DMS153 treated with DMSO at 0.1 percent for 48 hours (cell line): Measurements from ENCODE around the gene ERI3.

Experiments
- DNase-seq: peaks from one replicate; lab custom pipeline; 2025; ENCODE audit not compliant: unreplicated experiment; lab: John Stamatoyannopoulos, UW

ERI3 gene

DNA sequence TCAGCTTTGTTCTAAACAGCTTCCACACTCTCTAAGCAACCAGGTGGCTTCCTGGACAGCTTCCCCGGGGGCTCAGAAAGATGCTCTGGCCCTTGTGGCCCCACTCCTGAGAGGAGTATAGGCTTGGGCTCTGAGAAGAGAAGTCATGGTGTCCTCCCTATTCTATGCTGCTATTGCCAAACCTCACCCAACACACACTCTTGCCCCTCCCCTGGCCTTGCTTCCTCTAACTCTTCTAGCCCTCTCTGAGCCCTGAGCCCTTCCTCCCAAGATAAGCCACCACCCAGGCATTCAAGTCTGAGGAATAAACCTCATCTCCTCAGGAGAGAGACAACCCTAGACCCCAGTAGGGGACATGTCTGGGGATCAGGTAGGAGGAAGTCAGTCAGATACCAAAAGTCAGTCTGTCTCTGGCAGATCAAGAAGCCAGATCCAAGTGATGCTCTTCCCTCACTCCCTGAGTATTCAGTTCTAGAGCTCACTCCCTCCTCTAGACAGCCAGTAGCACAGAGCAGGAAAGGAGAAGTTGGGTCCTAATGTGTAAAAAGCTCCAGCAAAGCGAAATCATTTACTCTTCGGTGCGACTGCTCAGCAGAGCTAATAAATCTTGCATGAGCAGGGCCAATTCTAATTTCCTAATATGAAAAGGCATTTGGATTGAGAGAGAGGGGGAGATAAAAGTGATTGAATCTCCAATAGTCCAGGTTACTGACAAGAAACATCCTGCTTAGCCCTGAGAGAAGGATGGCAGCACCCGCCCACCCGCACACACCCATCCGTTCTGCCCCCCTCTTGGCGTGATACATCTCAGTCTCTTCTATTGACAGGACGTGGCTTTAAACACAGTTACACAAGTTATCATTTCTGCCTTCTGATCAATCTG lies 91.2 kb downstream of the ERI3 start:
- DNase-seq = no peak

- no peak for DNase-seq
Observed at GRCh38 chr1:44262816-44263567, 92.1 kb downstream of the ERI3 start.

DNA sequence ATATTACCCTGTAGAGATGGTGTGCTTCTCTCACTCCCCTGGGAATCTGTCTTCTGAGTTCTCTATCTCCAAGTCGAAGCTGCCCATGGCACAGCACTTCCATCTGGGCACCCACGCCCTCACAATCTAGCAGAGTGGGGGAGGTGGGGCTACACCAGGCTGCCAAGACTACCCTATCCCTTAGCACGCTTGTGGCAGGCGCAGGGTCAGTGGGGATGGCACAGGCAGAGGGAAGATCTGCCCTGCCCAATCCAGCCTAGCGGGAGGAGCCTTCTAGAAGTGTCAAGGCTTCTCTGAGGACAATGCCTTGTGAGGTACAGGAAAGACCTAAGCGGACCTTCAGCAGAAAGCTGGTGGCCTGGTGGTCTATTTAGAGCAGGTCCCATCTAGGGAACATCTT lies 92.6 kb downstream of the ERI3 start:
- no peak for DNase-seq

GRCh38 chr1:44261962-44262361 lies 93.1 kb downstream of the ERI3 start:
- no peak for DNase-seq

DNA sequence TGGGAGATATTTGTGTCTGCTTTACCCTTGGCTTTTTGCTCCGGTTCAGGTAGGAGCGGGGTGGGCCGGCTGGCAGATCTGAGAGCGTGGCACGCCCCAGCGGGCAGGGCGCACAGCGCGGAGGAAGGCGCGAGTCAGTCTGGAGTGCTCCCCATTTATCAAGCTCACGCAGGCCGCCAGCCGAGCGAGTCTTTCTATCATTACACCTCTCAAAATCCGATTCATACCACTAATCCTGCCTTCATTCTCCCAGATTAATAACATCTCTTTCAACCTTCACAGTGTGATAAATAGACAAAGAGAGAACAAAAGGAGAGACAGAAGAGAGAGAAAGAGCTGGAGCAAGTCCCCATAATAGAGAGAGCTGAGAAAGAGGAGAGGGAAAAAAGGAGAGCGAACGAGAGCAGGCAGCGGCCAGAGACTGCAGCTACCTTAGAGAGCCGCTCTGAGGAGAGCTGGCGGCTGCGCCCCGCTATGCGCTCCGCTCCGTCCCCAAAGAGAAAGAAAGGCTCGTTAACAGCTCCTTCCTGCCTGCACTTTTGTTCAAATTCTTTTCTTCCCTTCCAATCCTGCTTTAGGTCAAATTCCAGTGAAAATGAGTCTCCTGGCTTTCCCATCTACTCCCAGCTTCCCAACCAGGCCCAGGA lies 93.8 kb downstream of the ERI3 start:
- DNase-seq = no peak

DNA sequence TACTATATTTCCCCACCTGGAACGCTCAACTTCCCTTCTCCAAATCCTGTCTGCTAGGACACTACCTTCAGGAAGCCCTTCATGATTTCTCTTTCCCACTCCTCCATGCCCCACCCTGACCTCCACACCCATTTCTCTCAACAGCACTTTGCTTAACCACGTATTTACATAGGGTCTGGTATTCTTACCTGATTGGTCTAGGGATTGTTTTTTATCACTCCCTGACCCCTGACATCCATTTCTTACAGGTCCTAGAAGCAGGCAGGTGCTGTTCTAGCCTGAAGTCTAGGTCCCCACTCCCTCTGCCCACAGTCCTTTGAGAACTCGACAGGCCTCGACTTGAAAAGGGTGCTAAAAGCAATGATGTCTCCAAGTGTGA lies 94.3 kb downstream of the ERI3 start:
- no peak for DNase-seq

GRCh38 chr1:44259090-44259489 lies 96.0 kb downstream of the ERI3 start:
- DNase-seq = no peak

DNA sequence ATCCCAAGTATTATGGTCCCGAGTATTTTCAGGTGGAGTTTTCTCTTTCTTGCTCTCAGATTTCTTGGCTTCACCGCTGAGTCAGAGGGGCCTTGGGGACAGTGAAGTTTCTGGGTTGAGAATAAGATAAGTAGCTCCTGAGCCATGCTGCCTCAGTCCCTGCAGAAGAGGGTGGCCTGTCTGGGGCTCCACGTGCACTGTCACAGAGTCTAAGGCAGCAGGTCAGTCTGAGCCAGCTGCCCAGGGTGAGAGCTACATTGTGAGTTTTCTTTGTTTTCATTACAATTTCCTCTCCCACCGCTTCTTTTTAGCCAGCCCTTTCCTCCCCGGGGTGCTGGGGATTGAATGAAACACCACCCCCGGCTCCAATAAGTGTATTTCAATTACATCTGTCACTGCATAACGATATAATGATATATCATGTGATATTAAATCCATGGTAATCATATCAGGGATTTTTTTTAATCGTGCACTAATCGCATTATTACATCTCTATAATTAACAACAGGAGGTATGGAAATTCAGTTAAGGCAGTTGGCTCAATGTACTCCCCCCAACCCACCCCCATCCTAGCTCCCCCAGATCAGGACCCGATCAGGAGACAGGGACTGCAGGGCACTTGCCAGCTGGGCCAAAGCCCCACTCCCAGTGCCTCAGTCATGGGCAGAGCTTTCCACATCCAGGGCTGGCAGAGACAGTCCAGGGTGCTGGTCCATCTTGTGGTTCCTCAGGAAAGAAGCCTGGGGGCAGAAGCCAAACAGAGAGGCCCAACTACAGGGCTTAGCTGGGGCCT lies 98.1 kb downstream of the ERI3 start:
- DNase-seq = no peak

DNA sequence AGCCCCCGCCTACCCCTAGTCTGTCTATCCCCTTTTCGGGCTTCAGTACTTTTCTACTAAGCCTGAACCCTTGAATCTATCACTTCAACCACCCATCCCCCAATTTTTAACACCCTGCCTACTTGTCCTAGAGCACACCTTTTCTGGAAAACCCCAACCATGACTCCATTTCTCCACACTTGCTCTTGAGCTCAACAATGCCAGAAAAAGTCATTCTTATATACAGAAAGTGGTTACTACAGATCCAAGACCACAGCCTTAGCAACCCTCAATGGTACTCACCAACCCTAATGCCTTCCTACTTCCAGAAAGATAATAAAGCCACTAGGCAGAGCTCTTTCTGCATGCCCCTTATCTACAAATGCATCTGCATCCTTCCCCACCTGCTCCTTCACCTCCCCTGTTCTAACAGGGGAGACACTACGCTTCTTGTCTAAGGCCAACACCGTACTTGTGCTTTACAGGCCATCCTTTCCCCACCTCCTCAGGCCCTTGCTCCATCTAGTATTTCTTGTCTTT lies 100.6 kb downstream of the ERI3 start:
- no peak for DNase-seq

- DNase-seq = no peak
Observed at GRCh38 chr1:44251989-44252671, 102.9 kb downstream of the ERI3 start.

GRCh38 chr1:44251486-44251885 lies 103.6 kb downstream of the ERI3 start:
- no peak for DNase-seq

DNA sequence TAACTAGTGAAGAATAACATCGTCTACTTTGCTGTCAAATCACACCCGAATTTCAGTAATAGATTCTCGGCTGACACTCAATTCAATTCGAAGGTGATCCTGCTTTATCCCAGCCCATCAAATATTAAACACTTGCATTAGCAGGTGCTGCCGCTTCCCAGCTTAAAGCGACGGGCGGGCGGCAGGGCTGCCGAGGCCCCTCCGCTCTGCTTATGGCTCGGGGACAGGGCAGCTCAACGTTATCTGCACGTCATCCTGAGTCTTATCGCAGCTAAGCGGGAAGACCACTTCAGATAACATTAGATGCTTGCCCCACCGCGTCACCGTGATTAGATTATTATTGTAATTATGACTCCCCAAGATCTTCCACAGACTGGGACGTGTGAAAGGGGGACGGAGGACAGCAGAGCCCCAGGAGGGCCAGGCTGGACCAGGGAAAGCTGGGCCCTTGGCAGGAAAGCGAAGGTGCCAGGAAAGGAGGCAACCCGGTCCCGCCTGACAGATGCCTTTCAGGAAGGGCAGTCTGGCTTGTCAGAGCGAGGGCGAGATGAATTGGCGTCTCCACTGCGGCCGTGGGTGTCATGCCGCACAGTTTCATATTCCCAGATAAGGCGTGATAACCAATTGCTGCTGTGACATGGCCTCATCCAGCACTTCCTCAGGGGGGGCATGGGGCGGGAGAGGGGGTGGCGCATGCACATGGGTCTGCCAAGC lies 104.8 kb downstream of the ERI3 start:
- no peak for DNase-seq

GRCh38 chr1:44249543-44249942 lies 105.5 kb downstream of the ERI3 start:
- DNase-seq = peak; percentile 45

DNA sequence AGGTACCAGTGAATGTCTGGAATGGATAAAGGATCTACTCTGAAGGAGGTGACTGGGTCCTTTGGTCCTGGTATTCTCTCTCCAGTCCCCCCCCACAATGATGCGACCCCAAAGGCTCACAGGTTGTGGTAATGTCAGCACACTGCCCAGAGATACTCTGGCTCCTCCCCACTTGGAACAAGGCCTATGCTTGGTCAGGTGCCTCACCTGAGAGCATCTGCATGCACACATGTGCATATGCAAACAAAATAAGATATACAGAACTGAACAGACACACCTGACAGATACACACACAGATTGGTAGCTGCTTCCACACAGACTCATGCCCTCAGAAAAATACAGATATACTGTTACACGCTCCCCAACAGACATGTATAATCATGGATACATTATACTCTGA lies 108.3 kb downstream of the ERI3 start:
- no peak for DNase-seq

- DNase-seq = no peak
Observed at GRCh38 chr1:44244986-44245385, 110.1 kb downstream of the ERI3 start.

DNA sequence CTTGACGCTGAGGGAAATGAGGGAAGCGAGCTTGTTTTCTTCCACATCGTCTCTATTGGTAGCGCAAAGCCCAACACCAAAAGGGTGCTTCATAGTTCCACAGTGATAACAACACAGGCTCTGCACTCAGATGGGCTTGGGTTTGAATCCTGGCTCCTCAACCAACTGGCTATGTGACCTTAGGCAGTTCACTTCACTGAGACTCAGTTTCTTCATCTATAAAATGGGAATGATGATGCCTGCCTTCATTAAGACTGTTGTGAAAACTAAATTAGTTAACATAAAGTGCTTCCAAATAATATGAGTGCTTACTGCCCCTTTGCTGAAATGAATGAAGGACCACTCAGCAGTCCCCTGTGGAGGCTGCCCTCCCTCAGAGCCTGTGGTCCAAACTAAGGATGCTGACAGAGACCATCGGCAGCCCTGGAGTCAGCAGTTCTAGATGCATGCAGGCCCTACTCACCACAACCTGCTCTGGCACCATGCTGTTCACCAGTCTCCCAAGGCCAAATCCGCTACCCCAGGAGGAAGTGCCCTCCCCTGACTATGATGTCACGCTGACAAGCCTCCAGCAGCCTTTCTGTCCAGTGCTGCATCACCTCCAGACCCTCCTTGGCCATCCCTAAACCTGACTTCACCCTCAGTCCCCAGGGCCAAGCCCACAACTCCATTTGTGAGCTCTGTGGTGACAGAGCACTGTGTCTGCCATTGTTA lies 111.1 kb downstream of the ERI3 start:
- no peak for DNase-seq

GRCh38 chr1:44242746-44243145 lies 112.3 kb downstream of the ERI3 start:
- no peak for DNase-seq

DNA sequence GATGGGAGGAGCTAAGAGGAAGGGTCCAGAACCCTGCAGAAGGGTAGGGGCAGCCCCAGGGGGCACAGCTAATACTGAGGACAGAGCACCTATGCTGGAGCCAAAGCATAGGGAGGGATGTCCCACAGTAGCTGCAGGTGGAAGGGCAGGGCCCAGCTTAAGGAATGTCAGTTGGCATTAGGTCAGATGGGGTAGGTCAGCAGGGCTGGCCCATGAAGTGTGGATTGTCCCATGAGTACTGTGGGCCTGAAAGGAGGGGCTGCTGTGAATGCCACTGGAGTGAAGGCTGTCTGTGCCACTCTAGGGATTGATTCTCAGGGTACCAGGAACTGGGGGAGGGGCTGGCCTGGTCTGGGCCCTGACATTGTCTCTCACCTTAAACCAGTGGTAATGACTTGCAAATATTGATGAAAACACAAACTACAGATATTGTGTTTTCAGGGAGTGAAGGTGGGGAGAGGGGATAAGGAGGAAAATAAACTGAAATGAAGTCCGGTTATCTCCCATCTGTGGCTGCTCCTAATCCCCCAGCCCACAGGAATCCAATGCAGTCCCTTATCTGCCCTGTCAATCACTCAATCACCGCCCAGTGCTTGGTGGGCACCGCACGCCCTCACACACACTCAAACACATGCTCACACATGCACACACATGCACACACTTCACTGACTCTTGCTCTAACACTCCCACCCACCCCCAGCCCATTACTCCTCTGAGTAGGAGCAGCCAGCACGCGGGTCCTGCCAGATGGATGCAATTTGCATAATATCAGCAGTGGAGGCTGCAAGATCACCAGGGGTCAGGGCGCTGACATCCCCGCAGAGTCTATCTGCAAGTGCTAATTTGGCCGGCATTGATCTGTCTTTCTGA lies 114.0 kb downstream of the ERI3 start:
- DNase-seq = no peak
